GM12872 (cell line): Measurements from ENCODE around the gene STK25.

Source experiments
- CTCF ChIP-seq: IDR thresholded peaks from 3 replicates; pipeline ENCODE4 v1.5.1; 2011; ENCODE audit warnings: low read depth, mild to moderate bottlenecking, low read length, moderate library complexity; ENCODE audit not compliant: insufficient read depth

The STK25 gene

GRCh38 chr2:241535871-241536655, 27.7 kb upstream of the STK25 start:
- TF ChIP-seq CTCF: no peak

DNA sequence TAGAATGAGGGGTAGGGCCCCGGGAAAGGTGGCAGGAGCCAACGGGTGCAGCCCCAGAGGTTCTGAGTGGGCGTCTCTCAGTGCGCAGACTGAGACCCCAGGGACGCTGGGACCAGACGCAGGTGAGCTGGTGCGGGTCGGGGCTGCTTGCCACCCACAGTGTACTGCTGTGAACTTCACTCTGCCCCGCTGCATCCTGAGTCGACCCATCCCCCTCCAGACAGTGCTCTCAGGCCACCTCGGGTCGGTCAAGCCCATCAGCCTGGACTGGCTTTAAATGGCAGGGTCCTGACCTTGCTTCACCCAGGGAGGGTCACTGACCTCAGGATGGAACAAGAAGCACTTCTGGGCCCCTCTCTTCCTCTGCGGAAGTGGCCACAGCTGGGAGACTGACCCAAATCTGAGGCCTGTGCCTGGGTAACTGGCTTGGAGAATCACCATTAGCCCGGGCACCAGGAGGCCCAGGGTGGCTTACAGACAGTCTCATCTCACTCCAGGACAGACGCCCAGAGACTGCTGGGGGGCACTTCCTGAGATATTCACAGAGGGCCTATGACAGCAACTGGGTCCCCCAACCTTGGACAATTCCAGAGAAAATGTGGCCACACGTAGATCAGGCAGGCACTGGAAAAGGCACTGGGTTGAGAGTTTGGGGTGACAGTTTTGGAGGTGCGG, 26.5 kb upstream of the STK25 start:
- no peak for TF ChIP-seq CTCF

- TF ChIP-seq CTCF: no peak
These were observed 25.9 kb upstream of the STK25 start for GRCh38 chr2:241534293-241534692.

DNA sequence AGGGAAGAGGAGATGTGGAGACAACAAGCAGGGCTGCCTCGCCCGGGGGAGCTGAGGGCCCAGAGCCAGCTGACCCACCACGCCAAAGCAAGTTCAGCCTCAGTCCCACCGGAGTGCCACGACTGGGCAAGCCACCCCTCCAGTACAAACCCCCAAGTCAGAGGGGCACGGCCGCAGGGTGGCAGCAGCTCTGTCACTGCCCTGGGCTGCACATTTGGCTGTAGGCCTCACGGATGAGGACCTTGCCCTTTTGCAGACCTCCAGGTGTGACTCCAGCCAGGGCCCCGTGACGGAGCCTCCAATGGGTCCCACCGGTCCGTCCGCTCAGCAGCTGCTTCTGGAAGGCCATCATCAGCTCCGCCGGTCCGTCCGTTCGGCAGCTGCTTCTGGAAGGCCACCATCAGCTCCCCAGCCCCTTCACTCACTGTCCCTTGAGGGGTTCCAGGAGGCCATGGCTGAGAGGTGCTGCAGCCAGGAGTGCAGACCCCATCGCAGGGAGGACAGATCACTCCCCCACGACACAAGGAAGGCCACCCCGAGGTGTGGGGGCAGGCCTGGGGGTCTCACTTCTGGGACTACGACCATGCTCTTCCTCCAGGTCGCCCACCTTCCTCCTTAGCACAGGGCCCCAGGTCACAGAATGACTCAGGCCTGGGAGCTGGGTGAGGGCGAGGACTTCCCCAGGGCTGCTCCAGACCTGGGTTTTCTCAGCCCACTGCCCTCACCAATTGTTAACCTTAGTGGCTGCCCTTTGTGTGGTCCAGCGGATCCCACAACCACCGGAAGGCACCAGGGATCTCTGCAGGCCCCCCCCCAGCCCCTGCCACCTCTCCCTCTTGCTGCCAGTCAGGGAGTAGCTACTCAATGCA, 24.6 kb upstream of the STK25 start:
- TF ChIP-seq CTCF: no peak

DNA sequence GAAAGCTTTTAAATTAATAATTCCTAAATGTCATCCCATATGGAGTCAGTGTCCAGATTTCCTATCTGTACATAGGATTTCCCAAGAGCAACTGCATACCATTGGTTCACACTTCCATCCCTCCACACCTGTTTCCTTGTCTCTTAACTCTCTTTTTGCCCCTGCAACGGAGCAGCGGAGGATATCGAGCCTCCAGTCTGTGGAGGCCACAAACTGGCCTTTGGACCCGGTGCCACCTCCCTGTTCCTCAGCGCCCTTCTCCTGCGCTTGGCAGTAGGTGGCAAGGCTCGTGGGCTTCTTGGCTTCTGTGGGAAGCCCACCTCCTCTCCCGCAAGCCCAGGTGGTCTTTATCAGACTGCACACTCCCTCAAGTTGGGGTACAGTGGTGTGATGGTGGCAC, 23.8 kb upstream of the STK25 start:
- no peak for TF ChIP-seq CTCF

DNA sequence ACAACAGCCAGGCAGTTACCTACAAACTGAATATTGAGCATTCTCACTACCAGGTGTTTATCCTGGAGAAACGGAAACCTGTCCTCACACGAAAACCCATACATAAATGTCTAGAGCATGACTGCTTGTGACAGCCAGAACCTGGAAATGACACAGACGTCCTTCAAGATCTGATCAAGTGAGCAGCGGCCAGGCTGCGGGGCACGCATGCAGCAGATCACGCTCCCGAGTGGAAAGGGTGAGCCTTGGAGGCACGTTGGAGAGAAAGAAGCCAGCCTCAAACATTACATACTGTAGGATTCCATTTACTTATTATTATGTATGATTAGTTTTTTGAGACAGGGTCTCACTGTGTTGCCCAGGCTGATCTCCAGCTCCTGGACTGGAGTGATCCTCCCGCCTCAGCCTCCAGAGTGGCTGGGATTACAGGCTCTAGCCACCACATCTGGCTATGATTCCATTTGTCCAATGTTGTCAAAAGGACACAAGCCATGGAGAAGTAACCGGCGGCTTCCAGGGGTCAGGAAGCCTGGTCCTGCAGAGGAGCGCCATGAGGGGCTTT, 22.9 kb upstream of the STK25 start:
- TF ChIP-seq CTCF: no peak

- TF ChIP-seq CTCF: no peak
These were observed 22.2 kb upstream of the STK25 start for GRCh38 chr2:241530571-241530970.
